Central memory CD4-positive, alpha-beta T cell (primary cell): ENCODE data around the gene LRP1.

ENCODE experiments used
- DNase-seq: peaks from one replicate; pipeline ENCODE4 v3.0.0; 2022

LRP1 gene

DNA sequence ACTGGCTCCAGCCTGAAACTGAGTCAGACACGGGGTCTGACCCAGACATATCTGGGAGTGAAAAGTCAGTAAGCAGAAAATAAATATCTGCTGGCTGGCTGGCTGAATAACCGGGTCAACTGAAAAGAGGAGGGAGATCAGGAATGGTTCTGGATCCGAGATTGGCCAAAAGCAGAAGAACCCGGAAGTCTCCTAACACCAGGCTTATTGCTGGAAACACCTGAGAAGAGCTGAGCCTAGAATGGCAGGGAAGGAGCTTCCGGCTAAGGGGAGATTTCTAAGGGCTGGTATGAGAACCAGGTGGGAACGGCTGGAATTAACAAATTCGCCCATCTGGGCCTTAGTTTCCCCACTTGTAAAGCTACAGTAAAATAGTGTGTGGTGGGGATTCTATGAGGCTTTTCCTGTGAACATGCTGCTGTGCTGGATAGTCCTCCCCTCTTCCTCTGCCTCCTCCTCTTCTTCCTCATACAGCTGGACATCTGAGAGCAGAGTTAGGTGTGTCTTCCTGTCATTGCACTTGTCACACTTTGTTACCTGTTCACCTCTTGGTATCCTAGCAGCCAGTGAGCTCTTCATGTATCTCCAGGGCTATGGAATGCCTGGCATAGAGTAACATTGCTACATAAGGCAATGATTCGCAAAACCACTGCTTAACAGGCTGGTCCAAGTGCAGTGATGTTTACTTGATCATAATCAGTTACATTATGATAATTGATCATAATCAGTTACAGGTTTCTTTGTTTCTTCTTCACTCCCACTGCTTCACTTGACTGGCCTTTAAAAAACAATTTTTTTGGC, 99.2 kb downstream of the LRP1 start:
- no peak for DNase-seq

DNA sequence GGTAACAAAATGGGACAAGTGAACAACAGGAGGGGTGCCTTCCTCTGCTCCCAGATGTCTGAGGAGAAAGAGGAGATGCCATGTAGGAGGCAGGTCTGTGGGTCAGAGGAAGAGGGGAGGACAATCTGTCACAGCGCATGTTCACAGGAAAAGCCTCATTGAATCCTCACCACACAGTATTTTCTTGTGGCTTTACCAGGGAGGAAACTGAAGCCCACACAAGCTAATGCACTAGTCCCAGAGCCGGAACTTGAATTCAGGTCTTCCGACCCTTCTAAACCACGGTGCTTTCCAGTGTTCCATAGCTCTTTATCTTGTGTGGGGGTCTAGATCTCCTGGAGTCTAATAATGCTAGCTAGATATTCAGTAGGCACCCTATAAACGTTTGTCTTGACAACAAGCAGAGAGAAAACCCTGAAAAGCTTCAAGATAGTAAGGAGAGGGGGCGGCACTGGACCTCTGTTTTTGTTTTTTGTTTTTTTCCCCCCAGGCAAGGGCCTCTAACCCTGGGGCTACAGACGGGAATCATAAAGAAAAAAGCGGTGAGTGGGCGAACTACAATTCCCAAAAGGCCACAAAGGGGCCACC, 100.9 kb downstream of the LRP1 start:
- peak; percentile 41 for DNase-seq

DNA sequence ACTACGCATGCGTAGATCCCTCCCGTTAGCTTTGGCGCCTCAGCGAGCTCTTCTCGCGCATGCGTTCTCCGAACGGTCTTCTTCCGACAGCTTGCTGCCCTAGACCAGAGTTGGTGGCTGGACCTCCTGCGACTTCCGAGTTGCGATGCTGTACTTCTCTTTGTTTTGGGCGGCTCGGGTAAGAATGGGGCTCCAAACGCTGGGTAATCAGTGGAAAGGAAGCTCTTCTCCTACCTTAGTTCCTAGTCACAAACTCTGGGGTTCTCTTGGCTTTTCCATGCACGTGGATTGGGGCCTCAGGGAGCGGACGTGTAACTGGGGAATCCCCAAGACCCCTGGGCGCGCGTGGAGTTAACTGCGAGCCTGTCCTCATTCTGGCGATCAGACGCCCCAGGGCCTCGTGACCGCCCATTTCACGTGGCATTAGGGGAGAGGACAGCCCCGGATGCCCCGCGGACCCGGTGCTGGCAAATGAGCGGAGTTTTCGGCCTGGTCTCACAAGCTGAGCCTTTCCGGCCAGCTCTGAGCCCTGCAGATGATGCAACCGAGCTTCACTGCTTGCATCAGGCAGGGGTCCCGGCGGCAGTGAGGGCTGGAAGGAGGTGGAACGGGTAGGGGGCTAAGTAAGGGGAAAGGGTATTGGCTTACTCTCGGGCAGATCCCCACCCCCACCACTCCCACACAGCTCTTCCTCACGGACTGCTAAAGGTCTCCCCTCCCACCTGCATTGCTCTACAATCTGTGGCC, 101.5 kb downstream of the LRP1 start, which contains the start of gene SHMT2:
SHMT2 (plus strand) TSS at position 78 of the 747 bp plus-strand sequence; CDS start at position 146, 68 bp downstream.
- DNase-seq, result peak; percentile 89

DNA sequence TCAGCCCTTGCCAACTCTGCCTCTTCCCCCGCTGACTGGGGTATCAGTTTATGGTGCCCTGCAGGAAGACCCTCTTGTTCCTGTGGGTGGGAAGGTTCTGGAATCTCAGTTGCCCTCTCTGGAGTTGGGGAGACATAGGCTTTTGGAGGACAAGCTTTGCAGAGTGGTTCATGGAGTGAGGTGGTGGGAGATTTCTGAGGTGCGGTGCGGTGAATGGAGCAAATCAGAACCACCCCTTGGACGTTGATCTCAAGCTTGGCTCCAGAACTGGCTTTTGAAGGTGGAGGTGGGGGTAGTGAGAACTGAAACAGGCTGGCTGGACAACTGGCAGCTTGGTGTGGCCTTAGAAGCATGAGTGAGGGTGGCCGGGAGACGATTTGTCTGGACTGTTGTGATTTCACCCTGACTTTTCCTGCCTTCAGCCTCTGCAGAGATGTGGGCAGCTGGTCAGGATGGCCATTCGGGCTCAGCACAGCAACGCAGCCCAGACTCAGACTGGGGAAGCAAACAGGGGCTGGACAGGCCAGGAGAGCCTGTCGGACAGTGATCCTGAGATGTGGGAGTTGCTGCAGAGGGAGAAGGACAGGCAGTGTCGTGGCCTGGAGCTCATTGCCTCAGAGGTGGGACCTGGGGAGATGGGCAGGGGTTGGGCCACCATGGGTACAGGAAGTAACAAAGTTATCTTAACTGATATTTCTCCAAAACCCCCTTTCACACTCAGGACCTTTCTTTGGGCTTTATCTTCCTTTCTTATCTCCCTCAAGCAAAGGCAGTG, 102.3 kb downstream of the LRP1 start:
- no peak for DNase-seq

DNA sequence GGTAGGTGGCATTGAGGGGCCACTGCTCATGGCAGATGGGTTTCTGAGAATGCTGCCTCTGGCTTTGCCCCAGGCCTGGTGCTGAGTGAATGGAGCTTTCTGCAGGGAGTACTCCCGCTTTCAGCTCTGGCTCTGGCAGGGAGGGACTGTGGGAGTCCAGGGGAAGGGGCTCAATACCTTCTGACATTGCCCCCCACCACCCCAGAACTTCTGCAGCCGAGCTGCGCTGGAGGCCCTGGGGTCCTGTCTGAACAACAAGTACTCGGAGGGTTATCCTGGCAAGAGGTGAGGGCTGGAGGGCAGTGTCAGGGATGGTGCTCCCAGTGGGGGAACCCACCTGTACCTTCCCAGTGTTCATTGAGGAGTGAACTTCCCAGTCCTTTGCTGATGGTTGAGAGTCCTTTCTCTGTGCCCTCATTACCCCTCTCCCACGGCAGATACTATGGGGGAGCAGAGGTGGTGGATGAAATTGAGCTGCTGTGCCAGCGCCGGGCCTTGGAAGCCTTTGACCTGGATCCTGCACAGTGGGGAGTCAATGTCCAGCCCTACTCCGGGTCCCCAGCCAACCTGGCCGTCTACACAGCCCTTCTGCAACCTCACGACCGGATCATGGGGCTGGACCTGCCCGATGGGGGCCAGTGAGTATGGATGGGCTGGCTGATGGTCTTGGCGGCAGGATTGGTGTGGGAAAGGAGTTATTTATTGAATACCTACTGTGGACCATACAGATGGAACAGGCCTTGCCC, 103.2 kb downstream of the LRP1 start:
- no peak for DNase-seq

DNA sequence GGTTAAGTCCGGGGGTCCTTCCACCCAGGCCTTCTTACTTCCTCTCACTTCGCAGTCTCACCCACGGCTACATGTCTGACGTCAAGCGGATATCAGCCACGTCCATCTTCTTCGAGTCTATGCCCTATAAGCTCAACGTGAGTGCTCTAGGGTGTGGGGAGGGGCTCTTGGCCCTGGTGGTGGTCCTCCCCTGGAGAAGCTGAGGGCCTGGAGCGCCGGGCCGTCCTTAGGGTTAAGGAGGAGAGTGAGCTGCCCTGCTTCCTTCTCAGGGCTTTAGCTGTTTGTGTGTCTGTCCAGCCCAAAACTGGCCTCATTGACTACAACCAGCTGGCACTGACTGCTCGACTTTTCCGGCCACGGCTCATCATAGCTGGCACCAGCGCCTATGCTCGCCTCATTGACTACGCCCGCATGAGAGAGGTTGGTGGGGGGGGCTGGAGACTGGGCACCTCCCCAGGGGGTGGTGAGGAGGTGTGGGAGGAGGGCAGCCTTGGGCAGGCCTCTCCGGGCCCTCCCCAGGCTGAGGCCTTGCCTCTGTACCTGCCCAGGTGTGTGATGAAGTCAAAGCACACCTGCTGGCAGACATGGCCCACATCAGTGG, 104.0 kb downstream of the LRP1 start:
- DNase-seq, result no peak

DNA sequence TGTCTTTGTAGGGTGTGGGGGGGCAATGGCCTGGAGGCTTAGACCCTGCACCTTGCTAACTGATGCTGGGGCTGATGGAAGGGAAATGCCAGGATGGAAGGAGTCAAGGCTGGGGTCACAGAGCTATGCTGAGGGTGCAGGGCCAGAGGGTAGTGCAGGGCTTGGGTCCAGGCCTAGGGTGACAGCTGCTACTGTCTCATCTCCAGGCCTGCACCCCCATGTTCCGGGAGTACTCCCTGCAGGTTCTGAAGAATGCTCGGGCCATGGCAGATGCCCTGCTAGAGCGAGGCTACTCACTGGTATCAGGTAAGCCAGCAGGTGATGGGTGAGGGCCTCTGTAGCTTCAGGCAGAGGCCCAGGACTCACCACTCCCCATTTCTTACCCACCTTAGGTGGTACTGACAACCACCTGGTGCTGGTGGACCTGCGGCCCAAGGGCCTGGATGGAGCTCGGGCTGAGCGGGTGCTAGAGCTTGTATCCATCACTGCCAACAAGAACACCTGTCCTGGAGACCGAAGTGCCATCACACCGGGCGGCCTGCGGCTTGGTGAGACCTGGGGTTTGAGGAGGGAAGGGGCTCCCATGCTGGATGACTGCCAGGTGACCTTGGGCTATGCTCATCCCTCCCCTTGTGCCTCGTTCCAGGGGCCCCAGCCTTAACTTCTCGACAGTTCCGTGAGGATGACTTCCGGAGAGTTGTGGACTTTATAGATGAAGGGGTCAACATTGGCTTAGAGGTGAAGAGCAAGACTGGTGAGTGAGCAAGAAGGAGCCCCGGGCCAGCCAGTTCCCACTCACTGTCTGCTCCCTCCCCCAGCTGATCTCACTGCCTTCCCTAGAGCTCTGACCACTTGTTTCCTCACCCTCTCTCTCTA, 105.3 kb downstream of the LRP1 start:
- DNase-seq, result no peak

DNA sequence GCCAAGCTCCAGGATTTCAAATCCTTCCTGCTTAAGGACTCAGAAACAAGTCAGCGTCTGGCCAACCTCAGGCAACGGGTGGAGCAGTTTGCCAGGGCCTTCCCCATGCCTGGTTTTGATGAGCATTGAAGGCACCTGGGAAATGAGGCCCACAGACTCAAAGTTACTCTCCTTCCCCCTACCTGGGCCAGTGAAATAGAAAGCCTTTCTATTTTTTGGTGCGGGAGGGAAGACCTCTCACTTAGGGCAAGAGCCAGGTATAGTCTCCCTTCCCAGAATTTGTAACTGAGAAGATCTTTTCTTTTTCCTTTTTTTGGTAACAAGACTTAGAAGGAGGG, 105.9 kb downstream of the LRP1 start:
- no peak for DNase-seq

DNA sequence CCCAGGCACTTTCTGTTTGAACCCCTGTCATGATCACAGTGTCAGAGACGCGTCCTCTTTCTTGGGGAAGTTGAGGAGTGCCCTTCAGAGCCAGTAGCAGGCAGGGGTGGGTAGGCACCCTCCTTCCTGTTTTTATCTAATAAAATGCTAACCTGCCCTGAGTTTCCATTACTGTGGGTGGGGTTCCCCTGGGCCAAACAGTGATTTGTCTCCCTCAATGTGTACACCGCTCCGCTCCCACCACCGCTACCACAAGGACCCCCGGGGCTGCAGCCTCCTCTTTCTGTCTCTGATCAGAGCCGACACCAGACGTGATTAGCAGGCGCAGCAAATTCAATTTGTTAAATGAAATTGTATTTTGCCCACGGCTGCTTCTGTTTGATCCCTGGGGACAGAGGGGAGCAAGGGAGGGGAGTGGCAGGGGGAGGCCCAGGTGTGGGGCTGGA, 106.3 kb downstream of the LRP1 start:
- DNase-seq, result no peak

DNA sequence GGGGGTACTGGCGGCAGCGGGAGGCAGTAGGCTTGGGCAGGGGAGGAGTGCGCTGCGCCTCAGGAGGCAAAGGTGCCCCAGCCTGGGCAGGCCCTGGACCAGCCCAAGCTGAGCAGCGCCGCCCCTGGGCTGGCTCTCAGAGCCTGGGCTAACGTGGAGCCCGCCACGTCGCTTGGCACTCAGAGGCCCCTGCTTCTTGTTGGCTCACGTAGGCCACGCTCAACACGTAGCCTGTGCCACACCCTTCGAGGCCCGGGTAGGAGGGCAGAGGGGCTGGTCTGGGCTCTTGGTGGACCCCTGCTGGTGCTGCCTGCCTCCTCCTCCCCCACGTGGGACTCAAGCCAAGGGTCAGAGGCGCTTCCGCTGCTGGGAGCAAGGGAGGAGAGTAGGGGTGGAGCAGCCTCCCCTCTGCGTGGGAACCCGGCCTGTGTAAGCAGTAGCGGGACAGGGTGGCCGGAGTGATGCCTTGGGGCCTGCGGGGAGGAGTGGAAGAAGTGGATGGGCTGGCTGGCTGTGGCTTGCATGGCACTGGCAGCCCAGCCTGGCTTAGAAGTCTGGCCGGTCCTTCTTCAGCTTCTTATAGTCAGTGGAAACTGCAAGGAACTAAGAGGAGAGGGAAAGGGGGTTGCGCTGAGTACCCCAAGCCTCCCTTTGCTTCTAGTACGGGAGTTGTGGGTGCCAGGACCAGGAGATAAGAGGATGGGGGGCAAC, 106.9 kb downstream of the LRP1 start:
- DNase-seq, result no peak

DNA sequence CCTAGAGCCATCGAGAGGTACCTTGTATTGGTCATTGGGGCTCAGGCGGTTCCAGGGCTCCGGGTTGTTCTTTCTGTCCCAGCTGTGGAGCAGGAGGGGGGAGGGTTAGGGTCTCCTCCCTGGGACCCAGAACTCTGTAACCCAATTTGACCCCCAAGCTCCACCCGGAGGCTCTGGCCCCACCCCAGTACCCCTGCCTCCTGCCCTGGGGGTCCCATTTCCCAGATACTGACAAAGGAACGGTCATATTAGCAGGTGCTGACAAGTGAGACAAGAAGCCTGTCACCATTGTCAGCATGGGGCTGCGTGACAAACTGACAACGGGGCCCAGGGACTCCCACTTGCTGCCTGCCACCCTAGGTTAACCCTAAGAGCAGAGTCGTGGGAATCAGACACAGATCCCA, 107.4 kb downstream of the LRP1 start:
- DNase-seq, result no peak

DNA sequence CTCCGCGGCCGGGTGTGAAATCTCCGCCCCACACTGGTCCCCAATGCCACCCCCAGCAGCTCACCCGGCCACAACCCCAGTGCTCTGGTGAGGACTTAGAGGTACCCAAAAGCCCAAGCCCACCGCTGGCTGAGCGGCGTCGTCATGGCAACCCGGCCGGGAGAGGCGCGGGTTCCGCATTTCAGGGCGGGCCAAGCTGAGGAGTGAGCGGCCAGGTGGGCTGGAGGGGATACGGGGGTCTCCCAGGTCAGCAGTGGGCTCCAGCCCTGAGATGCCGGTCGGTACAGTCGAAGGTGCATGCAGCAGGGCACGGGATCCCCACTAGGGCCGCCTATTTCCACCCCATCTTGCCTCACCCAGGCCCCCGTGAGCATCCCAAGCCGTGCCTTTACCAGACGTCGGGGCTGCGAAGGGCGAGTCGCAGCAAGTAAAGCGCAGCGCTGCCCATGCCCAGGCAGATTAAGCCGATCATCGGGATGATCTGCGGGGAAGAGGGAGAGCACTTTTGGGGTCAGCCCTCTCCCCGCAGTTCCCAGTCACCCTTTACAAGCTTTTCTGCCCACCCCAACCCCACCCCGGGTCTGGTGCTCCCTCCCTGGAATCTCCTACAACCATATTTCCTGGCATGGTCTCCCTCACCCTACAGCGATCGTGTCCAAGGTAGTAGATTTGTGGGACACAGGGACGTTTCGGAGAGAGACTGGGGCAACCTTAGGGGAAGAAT, 108.1 kb downstream of the LRP1 start:
- DNase-seq, result no peak

DNA sequence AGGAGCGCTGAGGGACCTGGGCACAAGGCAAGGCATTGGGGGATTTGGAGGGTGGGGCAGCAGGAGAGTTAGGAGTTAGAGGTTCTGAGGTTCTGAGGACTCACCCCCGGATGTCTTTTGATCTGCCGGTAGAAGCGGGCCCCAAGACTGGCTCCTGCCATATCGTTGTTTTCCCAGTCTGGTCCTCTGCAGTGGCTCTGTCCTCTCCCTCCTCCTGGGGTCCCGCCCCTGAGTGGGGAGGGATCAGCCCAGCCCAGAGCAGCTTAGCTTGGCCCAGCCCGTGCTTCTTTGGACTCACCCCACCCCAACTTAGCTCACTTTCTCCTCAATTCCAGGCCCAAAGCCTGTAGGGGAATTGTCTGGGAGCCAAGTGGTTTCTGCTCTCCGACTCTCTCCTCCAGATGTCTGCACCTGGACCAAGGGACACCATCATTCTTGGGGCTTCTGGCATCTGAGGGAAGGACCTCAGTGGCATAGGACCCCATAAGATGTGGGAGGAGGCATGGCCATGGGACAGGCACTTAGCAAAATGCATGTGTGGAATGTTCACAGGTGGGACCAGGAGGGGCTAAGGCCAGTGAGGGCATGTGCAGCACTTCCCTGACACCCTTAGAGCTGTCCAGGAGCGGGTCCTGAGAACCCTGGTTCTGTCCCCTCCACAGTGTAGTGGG, 108.8 kb downstream of the LRP1 start:
- no peak for DNase-seq

DNA sequence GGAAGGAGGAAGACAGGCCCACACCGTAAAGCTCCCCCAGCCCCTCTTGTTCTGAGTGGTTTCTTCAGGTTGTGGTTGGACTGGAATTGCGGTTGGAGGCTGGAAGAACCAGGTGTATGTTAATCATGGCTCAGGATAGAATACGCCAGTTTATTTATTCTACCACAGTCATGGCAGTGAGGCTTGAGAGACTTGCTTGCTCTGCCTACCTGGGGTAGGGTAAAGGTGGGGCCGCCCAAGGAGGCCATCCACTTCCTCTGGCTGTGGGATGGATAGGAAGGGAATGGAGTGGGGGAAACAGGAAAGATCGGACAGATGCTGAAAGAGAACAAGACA, 109.3 kb downstream of the LRP1 start:
- DNase-seq, result no peak

DNA sequence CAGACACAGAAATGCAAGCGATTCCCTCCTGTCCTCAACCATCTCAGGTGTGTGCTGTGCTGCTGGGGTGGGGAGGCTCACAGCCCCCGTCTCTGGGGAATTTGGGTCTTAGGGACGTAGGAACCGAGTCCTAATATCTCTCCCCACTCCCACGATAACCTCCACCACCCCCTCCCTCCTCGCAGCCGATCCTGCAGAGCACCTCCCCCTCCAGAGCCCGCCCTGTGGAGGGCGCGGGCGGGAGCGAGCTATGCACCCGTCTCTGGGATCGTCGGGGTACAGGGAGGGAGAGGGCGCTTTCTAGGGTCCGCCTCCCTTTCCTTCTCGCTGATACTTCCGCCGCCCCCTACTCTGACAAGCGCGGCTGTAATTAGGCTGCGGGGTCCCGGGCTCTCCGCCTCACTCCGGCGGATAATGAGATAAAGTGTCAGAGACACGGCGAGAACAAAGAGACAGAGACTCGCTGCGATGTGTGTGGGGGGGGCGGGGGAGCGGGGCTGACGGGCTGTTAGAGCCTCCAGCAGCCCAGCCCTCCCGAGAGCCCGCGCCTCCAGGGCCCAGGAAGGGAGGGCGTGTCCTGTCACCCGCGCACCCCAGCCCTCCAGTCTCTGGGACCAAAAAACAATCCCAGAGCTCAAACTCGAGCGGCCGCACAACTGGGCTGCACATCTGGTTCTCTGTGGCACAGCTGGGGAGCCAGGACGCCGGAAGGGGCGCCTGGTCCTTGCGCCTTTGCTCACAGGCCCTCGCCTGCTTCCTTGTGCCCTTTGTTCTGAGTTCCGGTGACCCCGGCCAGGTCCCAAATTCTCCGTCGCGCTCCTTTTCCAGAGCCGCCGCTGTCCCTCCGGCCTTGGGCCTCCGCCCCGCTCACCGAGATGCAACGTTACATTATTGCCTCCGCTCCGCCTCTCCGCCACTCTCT, 109.9 kb downstream of the LRP1 start:
- DNase-seq, result no peak

DNA sequence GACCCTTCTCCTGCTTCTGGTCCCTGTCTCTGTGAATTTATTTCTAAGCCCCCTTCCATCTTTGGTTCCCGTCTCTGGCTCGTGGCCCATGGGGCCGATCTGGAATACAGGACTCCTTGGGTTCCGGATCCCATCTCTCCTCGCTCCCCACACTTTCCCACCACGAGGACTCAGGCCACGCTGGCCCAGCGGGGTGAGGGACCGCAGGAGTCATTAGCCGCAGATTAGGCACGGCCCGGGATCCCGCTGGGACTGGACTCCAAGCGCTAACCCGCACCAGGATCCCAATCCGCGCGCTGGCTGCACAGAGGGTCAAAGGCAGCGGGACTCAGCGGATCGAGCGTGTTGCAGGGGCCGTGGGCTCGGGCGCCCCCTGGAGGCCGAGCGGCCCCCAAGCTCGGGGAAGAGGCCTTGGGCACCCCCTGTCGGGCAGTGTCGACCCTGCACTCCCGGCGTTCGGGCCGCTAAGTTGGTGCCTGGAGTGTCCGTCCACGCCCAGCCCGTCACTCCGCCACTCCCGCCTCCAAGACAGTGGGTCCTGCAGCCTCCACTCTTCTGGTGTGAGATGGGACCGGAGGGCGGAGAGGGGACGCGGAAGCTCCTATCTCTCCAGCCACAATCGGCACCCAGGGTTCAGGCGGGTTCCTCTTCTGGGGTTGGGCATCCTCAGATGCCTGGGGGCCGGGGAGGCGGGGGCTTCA, 110.7 kb downstream of the LRP1 start:
- DNase-seq, result peak; percentile 78

DNA sequence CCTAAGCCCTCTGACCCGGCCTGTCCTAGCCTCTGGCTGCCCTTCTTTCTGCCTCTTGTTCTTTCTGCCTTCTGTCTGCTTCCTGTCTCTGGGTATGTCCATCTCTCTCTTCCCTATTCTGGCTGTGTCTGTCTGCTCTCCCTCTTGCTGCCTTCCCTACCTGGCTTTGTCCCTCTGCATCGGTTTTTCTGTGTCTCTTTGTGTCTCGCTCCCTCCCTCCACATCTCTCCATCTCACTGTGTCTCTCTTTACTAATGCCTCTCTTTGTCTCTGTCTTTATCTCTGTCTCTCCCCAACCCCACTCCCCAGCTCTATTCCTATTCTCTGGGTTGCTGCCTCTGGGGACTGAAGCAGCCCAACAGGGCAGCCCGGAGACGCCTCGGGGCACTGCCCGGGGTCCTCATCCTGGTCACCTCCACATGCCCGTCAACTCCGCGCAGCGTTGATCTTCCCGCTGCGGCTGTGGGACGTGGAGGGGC, 111.3 kb downstream of the LRP1 start:
- DNase-seq, result no peak
